Choroid plexus epithelial cell (primary cell): ENCODE measurements around the gene ALPL.
"Not testable (repeated sequence)": the region's sequence is repeated elsewhere in the genome, so short reads cannot be mapped to it uniquely, and the experiment has no call there.

Experiments
- DNase-seq: peaks from one replicate; pipeline ENCODE4 v3.0.0-alpha.2; 2010; ENCODE audit warnings: low read depth
- H3K4me3 ChIP-seq: 2 replicates; pipeline ENCODE4 v1.5.1; 2011; ENCODE audit warnings: low read depth, mild to moderate bottlenecking, control low read depth, low read length, moderate library complexity
- CTCF ChIP-seq: conservative IDR thresholded peaks from 2 replicates; pipeline ENCODE4 v1.5.1; 2011; ENCODE audit warnings: low read depth, mild to moderate bottlenecking, control low read depth, inconsistent platforms, low read length, moderate library complexity

ALPL gene

GRCh38 chr1:21559788-21560567 is 50.8 kb downstream of the ALPL start:
- no peak overlapping the region for H3K4me3 ChIP-seq
- TF ChIP-seq CTCF, result no peak
- no peak for DNase-seq

GRCh38 chr1:21560916-21561638 is 51.9 kb downstream of the ALPL start:
- no peak for DNase-seq
- H3K4me3 ChIP-seq, result no peak overlapping the region
- TF ChIP-seq CTCF, result no peak

- TF ChIP-seq CTCF, result no peak
- DNase-seq, result no peak
- no peak overlapping the region for H3K4me3 ChIP-seq
Observed at GRCh38 chr1:21562896-21563295, 53.7 kb downstream of the ALPL start.

GRCh38 chr1:21563971-21564370 is 54.7 kb downstream of the ALPL start:
- no peak overlapping the region for H3K4me3 ChIP-seq
- no peak for DNase-seq
- no peak for TF ChIP-seq CTCF

- no peak for TF ChIP-seq CTCF
- H3K4me3 ChIP-seq, result no peak overlapping the region
- DNase-seq, result no peak
Observed at GRCh38 chr1:21564521-21565095, 55.4 kb downstream of the ALPL start.

- H3K4me3 ChIP-seq, result no peak overlapping the region
- DNase-seq, result no peak
- TF ChIP-seq CTCF, result no peak
Observed at GRCh38 chr1:21565285-21565684, 56.1 kb downstream of the ALPL start.

GRCh38 chr1:21566361-21566760 is 57.1 kb downstream of the ALPL start:
- H3K4me3 ChIP-seq, DNase-seq: not testable (repeated sequence)
